NB4 (cell line): ENCODE results near the gene FOXA2.

Source experiments
- POLR2A ChIP-seq: IDR thresholded peaks from 2 replicates; pipeline ENCODE4 v1.6.1; 2011; ENCODE audit warnings: mild to moderate bottlenecking; ENCODE audit not compliant: insufficient read length; ENCODE audit errors: extremely low read depth
- TF ChIP-seq, protein P1 (sequence below): IDR thresholded peaks from one replicate; pipeline ENCODE4 v1.5.1; 2012; ENCODE audit warnings: low read depth, low read length
- TF ChIP-seq, protein P2 (sequence below): IDR thresholded peaks from 2 replicates; pipeline ENCODE4 v1.6.1; 2011; ENCODE audit warnings: low read depth, low read length

DNA sequence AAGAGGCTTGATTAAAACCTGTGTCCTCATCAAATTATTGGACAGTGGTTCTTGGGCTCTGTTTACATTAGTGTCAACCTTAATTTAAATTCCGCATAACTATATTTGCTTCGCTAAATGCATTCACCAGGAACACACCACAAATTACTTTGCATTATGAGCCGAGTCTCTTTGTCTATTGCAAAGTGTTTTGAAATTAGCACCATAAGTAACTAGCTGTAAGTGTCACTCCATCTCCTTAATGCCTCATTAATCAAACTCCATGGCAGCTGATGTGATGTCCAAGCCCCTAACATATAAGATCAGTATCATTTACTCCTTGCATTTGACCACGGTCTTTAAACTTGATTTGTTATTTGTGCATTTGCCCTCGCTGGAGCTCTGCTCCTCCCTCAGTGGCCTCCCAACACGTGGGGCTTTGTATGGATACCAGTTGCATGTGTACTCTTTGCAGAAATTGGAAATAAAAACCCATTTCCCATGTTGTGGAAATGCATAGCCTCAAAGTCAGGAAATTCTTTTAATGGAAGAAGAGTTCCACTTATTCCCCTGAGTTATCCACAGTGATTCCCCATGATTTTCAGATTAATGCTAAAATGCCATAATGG lies 24.6 kb downstream of the FOXA2 start:
- TF ChIP-seq, protein P1, sequence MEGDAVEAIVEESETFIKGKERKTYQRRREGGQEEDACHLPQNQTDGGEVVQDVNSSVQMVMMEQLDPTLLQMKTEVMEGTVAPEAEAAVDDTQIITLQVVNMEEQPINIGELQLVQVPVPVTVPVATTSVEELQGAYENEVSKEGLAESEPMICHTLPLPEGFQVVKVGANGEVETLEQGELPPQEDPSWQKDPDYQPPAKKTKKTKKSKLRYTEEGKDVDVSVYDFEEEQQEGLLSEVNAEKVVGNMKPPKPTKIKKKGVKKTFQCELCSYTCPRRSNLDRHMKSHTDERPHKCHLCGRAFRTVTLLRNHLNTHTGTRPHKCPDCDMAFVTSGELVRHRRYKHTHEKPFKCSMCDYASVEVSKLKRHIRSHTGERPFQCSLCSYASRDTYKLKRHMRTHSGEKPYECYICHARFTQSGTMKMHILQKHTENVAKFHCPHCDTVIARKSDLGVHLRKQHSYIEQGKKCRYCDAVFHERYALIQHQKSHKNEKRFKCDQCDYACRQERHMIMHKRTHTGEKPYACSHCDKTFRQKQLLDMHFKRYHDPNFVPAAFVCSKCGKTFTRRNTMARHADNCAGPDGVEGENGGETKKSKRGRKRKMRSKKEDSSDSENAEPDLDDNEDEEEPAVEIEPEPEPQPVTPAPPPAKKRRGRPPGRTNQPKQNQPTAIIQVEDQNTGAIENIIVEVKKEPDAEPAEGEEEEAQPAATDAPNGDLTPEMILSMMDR = no peak
- TF ChIP-seq, protein P2, sequence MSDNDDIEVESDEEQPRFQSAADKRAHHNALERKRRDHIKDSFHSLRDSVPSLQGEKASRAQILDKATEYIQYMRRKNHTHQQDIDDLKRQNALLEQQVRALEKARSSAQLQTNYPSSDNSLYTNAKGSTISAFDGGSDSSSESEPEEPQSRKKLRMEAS = no peak
- no peak for TF ChIP-seq POLR2A
